HTR-8/SVneo (cell line): ENCODE results near the gene FREM1.

Source experiments
- DNase-seq: peaks from one replicate; pipeline ENCODE4 v3.0.0; 2011; ENCODE audit warnings: low spot score, mixed read lengths; ENCODE audit not compliant: insufficient read length
- FAIRE-seq: peaks from 2 replicates; lab custom pipeline; 2011; peaks lifted over from hg19 to GRCh38; lab: Jason Lieb, UNC

The FREM1 gene

GRCh38 chr9:14881006-14881405, 29.2 kb downstream of the FREM1 start:
- DNase-seq, result no peak
- FAIRE-seq, result no peak

- DNase-seq, result no peak
Observed at GRCh38 chr9:14870090-14870489, 40.1 kb downstream of the FREM1 start.

GRCh38 chr9:14869671-14870070, 40.6 kb downstream of the FREM1 start:
- no peak for DNase-seq
- FAIRE-seq, result no peak

More at GRCh38 chr9:14870090-14870489, 40.1 kb downstream of the FREM1 start:
- no peak for FAIRE-seq

GRCh38 chr9:14868772-14869583, 41.2 kb downstream of the FREM1 start:
- DNase-seq (no peak), FAIRE-seq (no peak)

- no peak for FAIRE-seq
- no peak for DNase-seq
Observed at GRCh38 chr9:14868418-14868771, 41.8 kb downstream of the FREM1 start.

- DNase-seq (no peak), FAIRE-seq (no peak)
Observed at GRCh38 chr9:14866200-14866749, 44.0 kb downstream of the FREM1 start.

GRCh38 chr9:14864309-14864708, 45.9 kb downstream of the FREM1 start:
- FAIRE-seq (no peak), DNase-seq (no peak)

- FAIRE-seq, result no peak
Observed at GRCh38 chr9:14863402-14863801, 46.8 kb downstream of the FREM1 start.

GRCh38 chr9:14857449-14858305, 52.6 kb downstream of the FREM1 start:
- FAIRE-seq (no peak), DNase-seq (no peak)

More at GRCh38 chr9:14863402-14863801, 46.8 kb downstream of the FREM1 start:
- no peak for DNase-seq

- no peak for DNase-seq
- no peak for FAIRE-seq
Observed at GRCh38 chr9:14849851-14850250, 60.4 kb downstream of the FREM1 start.

GRCh38 chr9:14849296-14849695, 60.9 kb downstream of the FREM1 start:
- no peak for FAIRE-seq
- no peak for DNase-seq

GRCh38 chr9:14846871-14847311, 63.3 kb downstream of the FREM1 start:
- FAIRE-seq (no peak), DNase-seq (peak; percentile 45)

GRCh38 chr9:14843163-14843562, 67.1 kb downstream of the FREM1 start:
- DNase-seq, result no peak
- FAIRE-seq, result no peak

- DNase-seq (no peak), FAIRE-seq (no peak)
Observed at GRCh38 chr9:14842269-14842668, 68.0 kb downstream of the FREM1 start.

GRCh38 chr9:14838701-14839100, 71.5 kb downstream of the FREM1 start:
- FAIRE-seq, result no peak
- DNase-seq, result no peak

- FAIRE-seq, result no peak
- DNase-seq, result no peak
Observed at GRCh38 chr9:14836885-14837284, 73.3 kb downstream of the FREM1 start.

GRCh38 chr9:14831661-14832060, 78.6 kb downstream of the FREM1 start:
- FAIRE-seq, result no peak
- no peak for DNase-seq

- no peak for FAIRE-seq
- no peak for DNase-seq
Observed at GRCh38 chr9:14831074-14831473, 79.2 kb downstream of the FREM1 start.

- DNase-seq (no peak), FAIRE-seq (no peak)
Observed at GRCh38 chr9:14830057-14830456, 80.2 kb downstream of the FREM1 start.

- DNase-seq, result no peak
- no peak for FAIRE-seq
Observed at GRCh38 chr9:14829204-14829603, 81.0 kb downstream of the FREM1 start.

GRCh38 chr9:14827805-14828204, 82.4 kb downstream of the FREM1 start:
- FAIRE-seq, result no peak
- DNase-seq, result no peak
